HCT116 (cell line): ENCODE data around the gene EXOSC6. TPM values are rescaled to one million over a fixed set of nuclear protein-coding genes. Genes with fewer than 3 reads are reported as not detected.
A peak's percentile ranks its signal among the peaks of the same experiment; 100 is the strongest.

Experiments used
- ATAC-seq: fragments of 200-7000 bp; cut with Tn5 transposase; 2 replicates; pipeline ENCODE4 v1.9.1; 2020; ENCODE audit warnings: mild to moderate bottlenecking, moderate library complexity
- BruUV-seq: library from RNA; stranded (reverse); fragments of 400-500 nt; replicated peaks from 2 replicates; lab custom pipeline; 2021; lab: Mats Ljungman, UMichigan
- CTCF ChIA-PET: fragments of 300-600 bp; sonication (Branson Sonifier 250); formaldehyde crosslinking; loops from one replicate; lab custom pipeline; 2021; ENCODE audit warnings: antibody characterized with exemption; lab: Charles Lee
- POLR2A ChIA-PET: fragments of 300-600, 350-600 bp; sonication (Branson Sonifier 250); formaldehyde crosslinking; loops from one replicate; lab custom pipeline; 2021; ENCODE audit warnings: antibody characterized with exemption; lab: Charles Lee
- RAD21 ChIA-PET, 2 experiments: fragments of 300-600 bp; sonication (Branson Sonifier 250); formaldehyde crosslinking; loops; one replicate each; lab custom pipeline; 2023; ENCODE audit warnings: low total read pairs in 2 of 2; ENCODE audit not compliant: uncharacterized antibody in 2 of 2, unreplicated experiment in 2 of 2, low non-redundant PET in 1 of 2; lab: Charles Lee
- DNase-seq: peaks from one replicate; pipeline ENCODE4 v3.0.0-alpha.2; 2010; ENCODE audit warnings: low read depth, low spot score
- H2AFZ ChIP-seq: fragments of 200-600 bp; shearing (Covaris generic), sonication (generic); 2 replicates; pipeline ENCODE4 v1.6.1; 2017; ENCODE audit warnings: low read depth, mixed run types, mixed read lengths, antibody characterized with exemption, low read length; ENCODE audit not compliant: poor library complexity, severe bottlenecking
- H3K27ac ChIP-seq: 2 replicates; pipeline ENCODE4 v1.5.1; 2012; ENCODE audit warnings: low read depth, low read length
- H3K27me3 ChIP-seq: fragments of 200-600 bp; sonication (generic); 2 replicates; pipeline ENCODE4 v1.6.1; 2016; ENCODE audit warnings: mixed run types, low read length, mixed read lengths; ENCODE audit not compliant: insufficient read depth
- H3K36me3 ChIP-seq, 2 experiments: fragments of 200-500 bp in 1 of 2; fragments of 200-600 bp in 1 of 2; sonication (Bioruptor generic) in 1 of 2; sonication (generic) in 1 of 2; 2 replicates each; pipeline versions ENCODE4 v1.5.1 to v1.6.1; 2014 to 2016; ENCODE audit warnings: low read length in 2 of 2, inconsistent platforms in 1 of 2, mixed read lengths in 1 of 2, mixed run types in 1 of 2; ENCODE audit not compliant: insufficient read depth in 2 of 2, control insufficient read depth in 1 of 2
- H3K4me1 ChIP-seq, 2 experiments: fragments of 200-600 bp in 1 of 2; sonication (generic) in 1 of 2; 2 replicates each; pipeline versions ENCODE4 v1.5.1 to v1.6.1; 2012 to 2017; ENCODE audit warnings: low read length in 2 of 2, inconsistent platforms in 1 of 2, mild to moderate bottlenecking in 1 of 2, mixed read lengths in 1 of 2, mixed run types in 1 of 2, moderate library complexity in 1 of 2; ENCODE audit not compliant: insufficient read depth in 2 of 2, control insufficient read depth in 1 of 2
- H3K4me2 ChIP-seq: fragments of 200-600 bp; sonication (generic); 2 replicates; pipeline ENCODE4 v1.6.1; 2017; ENCODE audit warnings: mixed run types, low read length, mixed read lengths
- H3K4me3 ChIP-seq, 2 experiments: fragments of 200-600 bp in 1 of 2; sonication (generic) in 1 of 2; replicated peaks in 1 of 2; 2 replicates each; pipeline ENCODE4 v1.5.1; 2011 to 2016; ENCODE audit warnings: low read length in 2 of 2, control low read depth in 1 of 2, low read depth in 1 of 2, mild to moderate bottlenecking in 1 of 2, mixed read lengths in 1 of 2, mixed run types in 1 of 2
- H3K79me2 ChIP-seq: fragments of 200-600 bp; sonication (generic); 2 replicates; pipeline ENCODE4 v1.6.1; 2017; ENCODE audit warnings: mild to moderate bottlenecking, mixed run types, low read length, moderate library complexity, mixed read lengths; ENCODE audit not compliant: insufficient read depth
- H3K9ac ChIP-seq: fragments of 200-600 bp; sonication (generic); 2 replicates; pipeline ENCODE4 v1.6.1; 2016; ENCODE audit warnings: low read length, mixed read lengths
- H3K9me2 ChIP-seq: fragments of 200-600 bp; sonication (generic), shearing (Covaris generic); 2 replicates; pipeline ENCODE4 v1.6.1; 2017; ENCODE audit warnings: mixed run types, mild to moderate bottlenecking, moderate library complexity; ENCODE audit not compliant: insufficient read depth
- H3K9me3 ChIP-seq, 2 experiments: fragments of 200-500 bp in 1 of 2; fragments of 200-600 bp in 1 of 2; sonication (Bioruptor generic) in 1 of 2; sonication (generic) in 1 of 2; 2 replicates each; pipeline ENCODE4 v1.6.1; 2014 to 2017; ENCODE audit warnings: low read length in 2 of 2, mixed read lengths in 2 of 2, inconsistent platforms in 1 of 2, low read depth in 1 of 2, mild to moderate bottlenecking in 1 of 2, mixed run types in 1 of 2, moderate library complexity in 1 of 2; ENCODE audit not compliant: control insufficient read depth in 1 of 2, insufficient read depth in 1 of 2
- H4K20me1 ChIP-seq: fragments of 200-600 bp; sonication (generic), shearing (Covaris generic); 2 replicates; pipeline ENCODE4 v1.6.1; 2017; ENCODE audit warnings: mixed run types, mild to moderate bottlenecking, moderate library complexity; ENCODE audit not compliant: insufficient read depth
- ATF3 ChIP-seq: IDR thresholded peaks from 2 replicates; pipeline ENCODE4 v1.6.1; 2012
- CBX3 ChIP-seq: IDR thresholded peaks from 2 replicates; pipeline ENCODE4 v1.6.1; 2012; ENCODE audit warnings: low read depth
- CTCF ChIP-seq, 3 experiments: fragments of 200-600 bp in 1 of 3; sonication (generic) in 1 of 3; IDR thresholded peaks in 2 of 3; conservative IDR thresholded peaks in 1 of 3; 2 replicates each; pipeline ENCODE4 v1.5.1; 2012 to 2017; ENCODE audit warnings: low read depth in 2 of 3, low read length in 2 of 3, antibody characterized with exemption in 1 of 3, borderline replicate concordance in 1 of 3, control low read depth in 1 of 3, mild to moderate bottlenecking in 1 of 3, mixed read lengths in 1 of 3, mixed run types in 1 of 3, moderate library complexity in 1 of 3; ENCODE audit not compliant: insufficient read depth in 1 of 3
- ELF1 ChIP-seq: IDR thresholded peaks from 2 replicates; pipeline ENCODE4 v1.6.1; 2012; ENCODE audit warnings: low read depth, borderline replicate concordance
- EZH2phosphoT487 ChIP-seq: fragments of 200-600 bp; IDR thresholded peaks from 2 replicates; pipeline ENCODE4 v1.6.1; 2018; ENCODE audit warnings: antibody characterized with exemption, borderline replicate concordance
- TCF7L2 ChIP-seq: IDR thresholded peaks from 2 replicates; pipeline ENCODE4 v1.7.0; 2011; ENCODE audit warnings: borderline replicate concordance, inconsistent platforms; ENCODE audit not compliant: insufficient read depth, insufficient read length; ENCODE audit errors: extremely low read depth
- intact Hi-C: fragments of 100-400 bp; cut with micrococcal nuclease; formaldehyde crosslinking; loops from 2 replicates; pipeline ENCODE4 v1.10.0; 2022
- total RNA-seq: library from RNA; stranded (reverse); gene quantifications from one replicate; pipeline ENCODE4 v1.2.1, GENCODE V29; 2021; ENCODE audit not compliant: unreplicated experiment

EXOSC6 gene
- total RNA-seq, 1 experiment from 2014 or later, result 22.9 TPM

GRCh38 chr16:70254180-70254964 lies 2.6 kb upstream of the EXOSC6 start (continued):
- no peak for TF ChIP-seq ATF3
- no peak for TF ChIP-seq CBX3
- no peak for TF ChIP-seq ELF1
- TF ChIP-seq EZH2phosphoT487, result no peak

- peaks cover 25 to 53% of the 10 kb centered on the region in 2 experiments for H3K36me3 ChIP-seq
- POLR2A ChIA-PET, result interaction anchor here (1.3 kb wide), 1 partner anchor 35 kb away, joined by 6 read pairs; the partner anchor contains the start of gene AARS1
These were observed 1.8 kb upstream of the EXOSC6 start for GRCh38 chr16:70253291-70254106.

More at GRCh38 chr16:70253291-70254106, 1.8 kb upstream of the EXOSC6 start:
- intact Hi-C loops, result loop anchor here (10.0 kb wide), 1 partner anchor 89 kb away; no protein-coding TSS in a partner anchor
- BruUV-seq, result no TSS peak
- CTCF ChIA-PET, result interaction anchor here (1.5 kb wide), 1 partner anchor 14 kb away, joined by 4 read pairs; no protein-coding TSS in a partner anchor
- Histone ChIP-seq H3K9me2 (no peaks in the 10 kb centered on the region), H3K4me1 (peaks cover 5 to 7% of the 10 kb centered on the region in 2 experiments; a peak in 2 of 4 replicates), H3K4me3 (no peak overlapping the region), H2AFZ (no peak overlapping the region), H4K20me1 (no peaks in the 10 kb centered on the region), H3K27me3 (no peaks in the 10 kb centered on the region), H3K9me3 (no peaks in the 10 kb centered on the region), H3K4me2 (no peak overlapping the region), H3K79me2 (peaks cover 30% of the 10 kb centered on the region), H3K9ac (no peak overlapping the region), H3K27ac (peak overlapping the region; percentile 15; the same call in 1 of the 2 replicates)
- RAD21 ChIA-PET, result no interaction called here
- DNase-seq (peak; percentile 28), ATAC-seq (0 out of 2 replicates have a peak, but pooled peaks have one; percentile 18)
- TF ChIP-seq TCF7L2 (no peak), CTCF (IDR thresholded peaks at IDR 0.05 in 2 of 3, conservative IDR thresholded peaks at IDR 0.05 in 1 of 3; ENCODE audit: borderline replicate concordance in 1 of 3, insufficient read depth in 1 of 3, low read depth in 2 of 3, low read length in 2 of 3) (peak; percentile 22 to 65 (median 60); a peak in 4 of 6 replicates)
